ENCODE results near the gene SLC16A14. TPM values are rescaled to one million over a fixed set of nuclear protein-coding genes. Genes with fewer than 3 reads are reported as not detected.

SLC16A14 gene
- polyA plus RNA-seq, 1 donor from 2014 or later, result 128 TPM

GRCh38 chr2:229993236-229993635, 75.5 kb downstream of the SLC16A14 start:
- no peaks in the 10 kb centered on the region for H3F3A ChIP-seq (ENCODE audit: insufficient read depth, low read length, poor library complexity, severe bottlenecking)
- H3K9me2 ChIP-seq (ENCODE audit: insufficient read depth, low read length), result no peaks in the 10 kb centered on the region
- H3K79me2 ChIP-seq (replicated peaks; ENCODE audit: insufficient read depth, low read length), result no peaks in the 10 kb centered on the region
- TF ChIP-seq REST (IDR thresholded peaks at IDR 0.05; ENCODE audit: borderline replicate concordance), result no peak
- TF ChIP-seq RAD21 (conservative IDR thresholded peaks at IDR 0.05), result no peak
- TF ChIP-seq EZH2 (IDR thresholded peaks at IDR 0.05; ENCODE audit: borderline replicate concordance, insufficient read depth, low read length, poor library complexity, severe bottlenecking), result no peak
- TF ChIP-seq TAF1 (IDR thresholded peaks at IDR 0.05; ENCODE audit: low read depth), result no peak
- TF ChIP-seq SMC3 (conservative IDR thresholded peaks at IDR 0.05; ENCODE audit: poor library complexity), result no peak
- TF ChIP-seq POLR2AphosphoS5 (IDR thresholded peaks at IDR 0.05), result no peak
- no peak for TF ChIP-seq EP300 (conservative IDR thresholded peaks at IDR 0.05; ENCODE audit: poor library complexity, severe bottlenecking)
- TF ChIP-seq MXI1 (conservative IDR thresholded peaks at IDR 0.05; ENCODE audit: poor library complexity, severe bottlenecking), result no peak
- TF ChIP-seq CTCF (IDR thresholded peaks at IDR 0.05; ENCODE audit: poor library complexity, severe bottlenecking), result no peak
- no peak overlapping the region for H3K4me3 ChIP-seq (ENCODE audit: low read length)
- no peaks in the 10 kb centered on the region for H3K9me3 ChIP-seq (ENCODE audit: low read length)
- H3K27me3 ChIP-seq (ENCODE audit: insufficient read depth, low read depth, low read length), result no peaks in the 10 kb centered on the region
- no peak overlapping the region for H3K4me2 ChIP-seq (ENCODE audit: low read length)
- no peak overlapping the region for H3K27ac ChIP-seq (ENCODE audit: low read length)
- H3K9ac ChIP-seq (ENCODE audit: low read length), result no peak overlapping the region
- H2AFZ ChIP-seq (ENCODE audit: low read depth, low read length), result no peak overlapping the region
- no peaks in the 10 kb centered on the region for H3K36me3 ChIP-seq (ENCODE audit: insufficient read depth, low read length)
- no peaks in the 10 kb centered on the region for H4K20me1 ChIP-seq (ENCODE audit: insufficient read depth)

Small RNA genes lying within 50 kb of the gene (small RNA-seq; reads per million reads assigned to genes)
- 0 reads per million in 3 experiments for gene RNY4P19

Other genes with a start within 250 kb of the SLC16A14 start
- 57.2 and 57.8 TPM in 2 replicates for gene TRIP12, start 146.9 kb downstream of the SLC16A14 start, polyA plus RNA-seq
- gene FBXO36, start 146.4 kb downstream of the SLC16A14 start, polyA plus RNA-seq, result 5.4 and 6.3 TPM in 2 replicates
- not detected in 2 replicates for gene SP110, start 151.1 kb upstream of the SLC16A14 start, polyA plus RNA-seq
- 0.38 and 0.74 TPM in 2 replicates for gene SP140, start 156.8 kb upstream of the SLC16A14 start, polyA plus RNA-seq